Dedifferentiated amniotic fluid mesenchymal stem cell (primary cell): ENCODE data around the gene SYN1.
A peak's percentile ranks its signal among the peaks of the same experiment; 100 is the strongest.

Experiments used
- DNase-seq: peaks from one replicate; pipeline ENCODE4 v3.0.0-alpha.2; 2016; ENCODE audit errors: extremely low spot score

Gene SYN1

GRCh38 chrX:47523297-47523696 is 96.4 kb downstream of the SYN1 start:
- peak; percentile 53 for DNase-seq
